ENCODE data around the gene GNAT1. TPM values are rescaled to one million over a fixed set of nuclear protein-coding genes. Genes with fewer than 3 reads are reported as not detected.

GNAT1 gene
- total RNA-seq, 1 experiment from 2014 or later: 0.22 TPM

DNA sequence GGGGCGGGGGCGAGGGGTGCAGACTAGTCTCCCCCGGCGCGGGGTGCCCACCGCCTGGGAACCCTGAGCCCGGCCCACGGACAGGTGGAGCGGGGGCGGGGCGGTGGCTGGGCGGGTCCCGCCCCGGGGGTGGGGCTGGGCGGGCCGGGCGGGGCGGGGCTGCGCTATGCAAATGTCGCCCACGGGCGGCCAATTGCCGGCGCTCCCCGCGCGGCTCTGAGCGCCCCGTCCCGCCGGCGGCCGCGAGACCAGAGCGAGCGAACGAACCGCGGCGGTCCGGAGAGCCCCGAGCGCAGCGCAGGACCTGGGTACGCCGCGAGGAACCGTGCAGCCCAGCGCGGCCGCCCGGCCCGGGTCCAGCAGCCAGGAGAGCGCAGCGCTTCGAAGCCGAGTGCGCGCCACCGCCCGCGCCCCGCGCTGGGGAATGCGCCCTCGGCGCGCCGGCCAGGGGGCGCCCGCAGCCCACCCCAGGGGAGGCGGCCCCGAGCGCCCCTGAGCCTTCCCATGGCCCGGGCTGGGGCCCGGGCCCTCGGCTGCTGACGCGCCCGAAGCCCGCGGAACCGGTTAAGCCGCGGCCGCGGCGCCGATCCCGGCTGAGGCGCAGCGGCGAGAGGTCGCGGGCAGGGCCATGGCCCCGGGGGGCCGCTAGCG is 36.4 kb upstream of the GNAT1 start, which contains the start of gene SEMA3F:
Gene SEMA3F (plus strand): TSS at position 485 of the 651 bp plus-strand sequence. CDS start 4,299 bp downstream, outside the sequence.
- peaks cover 37% of the 10 kb centered on the region for H3K4me1 ChIP-seq (ENCODE audit: insufficient read depth, low read length)
- H3K9me3 ChIP-seq (ENCODE audit: low read length): no peaks in the 10 kb centered on the region
- no peaks in the 10 kb centered on the region for H3K27me3 ChIP-seq (ENCODE audit: low read length)
- peaks cover 34% of the 10 kb centered on the region for H3K79me2 ChIP-seq (ENCODE audit: low read length)
- peak within 1 kb of the TSS; percentile 98 for H3K4me2 ChIP-seq (ENCODE audit: low read length)
- no peaks in the 10 kb centered on the region for H3K36me3 ChIP-seq (ENCODE audit: low read depth, low read length)
- peak within 1 kb of the TSS; percentile 62 for H2AFZ ChIP-seq (ENCODE audit: low read length)
- peak within 1 kb of the TSS; percentile 81 for H3K4me3 ChIP-seq (ENCODE audit: low read length)
- CTCF ChIA-PET: no interaction called here
- H3K9me2 ChIP-seq (replicated peaks; ENCODE audit: low read length): no peaks in the 10 kb centered on the region
- DNase-seq (peak; percentile 85), ATAC-seq (peak; percentile 71)
- BruUV-seq (replicated peaks): no TSS peak
- peak within 1 kb of the TSS; percentile 82 for H3K9ac ChIP-seq (ENCODE audit: low read length)
- intact Hi-C loops (cut with micrococcal nuclease): loop anchor here (1.0 to 5.0 kb wide), 3 partner anchors 34 to 72 kb away; no protein-coding TSS in a partner anchor
- H3K27ac ChIP-seq (ENCODE audit: low read length): no peak within 1 kb of the TSS
- POLR2A ChIA-PET (ENCODE audit: unreplicated experiment): no interaction called here
- no peak for TF ChIP-seq EZH2phosphoT487 (IDR thresholded peaks at IDR 0.05; ENCODE audit: borderline replicate concordance, low read length)
- no peak for TF ChIP-seq EZH2 (IDR thresholded peaks at IDR 0.05; ENCODE audit: low read length, unreplicated experiment)
- TF ChIP-seq, protein P1, sequence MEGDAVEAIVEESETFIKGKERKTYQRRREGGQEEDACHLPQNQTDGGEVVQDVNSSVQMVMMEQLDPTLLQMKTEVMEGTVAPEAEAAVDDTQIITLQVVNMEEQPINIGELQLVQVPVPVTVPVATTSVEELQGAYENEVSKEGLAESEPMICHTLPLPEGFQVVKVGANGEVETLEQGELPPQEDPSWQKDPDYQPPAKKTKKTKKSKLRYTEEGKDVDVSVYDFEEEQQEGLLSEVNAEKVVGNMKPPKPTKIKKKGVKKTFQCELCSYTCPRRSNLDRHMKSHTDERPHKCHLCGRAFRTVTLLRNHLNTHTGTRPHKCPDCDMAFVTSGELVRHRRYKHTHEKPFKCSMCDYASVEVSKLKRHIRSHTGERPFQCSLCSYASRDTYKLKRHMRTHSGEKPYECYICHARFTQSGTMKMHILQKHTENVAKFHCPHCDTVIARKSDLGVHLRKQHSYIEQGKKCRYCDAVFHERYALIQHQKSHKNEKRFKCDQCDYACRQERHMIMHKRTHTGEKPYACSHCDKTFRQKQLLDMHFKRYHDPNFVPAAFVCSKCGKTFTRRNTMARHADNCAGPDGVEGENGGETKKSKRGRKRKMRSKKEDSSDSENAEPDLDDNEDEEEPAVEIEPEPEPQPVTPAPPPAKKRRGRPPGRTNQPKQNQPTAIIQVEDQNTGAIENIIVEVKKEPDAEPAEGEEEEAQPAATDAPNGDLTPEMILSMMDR (conservative IDR thresholded peaks at IDR 0.05; ENCODE audit: low read depth, low read length): no peak
- H4K20me1 ChIP-seq (ENCODE audit: low read length): 0 out of 2 replicates have a peak, but pooled peaks cover 10% of the 10 kb centered on the region
- H3F3A ChIP-seq (ENCODE audit: low read length, unreplicated experiment): no peaks in the 10 kb centered on the region

DNA sequence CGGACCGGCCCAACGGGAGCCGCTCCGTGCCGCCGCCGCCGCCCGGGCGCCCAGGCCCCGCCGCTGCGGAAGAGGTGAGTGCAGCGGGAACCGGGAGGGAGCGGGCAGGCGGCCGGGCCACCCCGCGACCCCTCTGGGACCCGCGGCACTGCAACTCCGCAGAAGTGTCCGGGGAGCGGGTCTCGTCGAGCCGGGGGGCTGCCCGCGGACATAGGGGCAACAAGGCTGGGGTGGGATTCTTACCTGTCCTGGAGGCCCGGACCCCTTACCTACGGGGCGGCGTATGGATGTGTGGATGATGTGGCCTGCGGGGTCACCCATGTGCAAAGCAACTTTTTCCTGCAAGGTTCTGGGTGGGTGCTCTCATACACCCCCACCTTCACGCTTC is 35.9 kb upstream of the GNAT1 start:
- intact Hi-C loops (cut with micrococcal nuclease): loop anchor here (1.0 to 5.0 kb wide), 3 partner anchors 34 to 72 kb away; no protein-coding TSS in a partner anchor

More for the DNA sequence above, 35.9 kb upstream of the GNAT1 start:
- no peaks in the 10 kb centered on the region for H3K27me3 ChIP-seq (ENCODE audit: low read length)
- CTCF ChIA-PET: no interaction called here
- H3K4me2 ChIP-seq (ENCODE audit: low read length): peak overlapping the region; percentile 98
- H2AFZ ChIP-seq (ENCODE audit: low read length): no peak overlapping the region
- H3K9me2 ChIP-seq (replicated peaks; ENCODE audit: low read length): no peaks in the 10 kb centered on the region
- ATAC-seq: no peak
- H3K27ac ChIP-seq (ENCODE audit: low read length): no peak overlapping the region
- peaks cover 38% of the 10 kb centered on the region for H3K4me1 ChIP-seq (ENCODE audit: insufficient read depth, low read length)
- no peaks in the 10 kb centered on the region for H3K36me3 ChIP-seq (ENCODE audit: low read depth, low read length)
- TF ChIP-seq, protein P1 (conservative IDR thresholded peaks at IDR 0.05; ENCODE audit: low read depth, low read length): no peak
- no peak for TF ChIP-seq EZH2phosphoT487 (IDR thresholded peaks at IDR 0.05; ENCODE audit: borderline replicate concordance, low read length)
- TF ChIP-seq EZH2 (IDR thresholded peaks at IDR 0.05; ENCODE audit: low read length, unreplicated experiment): no peak
- DNase-seq: no peak
- H3K9ac ChIP-seq (ENCODE audit: low read length): peak overlapping the region; percentile 82
- H3K9me3 ChIP-seq (ENCODE audit: low read length): no peaks in the 10 kb centered on the region
- H3K79me2 ChIP-seq (ENCODE audit: low read length): peaks cover 34% of the 10 kb centered on the region
- H3K4me3 ChIP-seq (ENCODE audit: low read length): peak overlapping the region; percentile 81
- POLR2A ChIA-PET (ENCODE audit: unreplicated experiment): interaction anchor here (0.7 kb wide), 1 partner anchor 10 kb away, joined by 8 read pairs; no protein-coding TSS in a partner anchor
- no TSS peak for BruUV-seq (replicated peaks)
- no peaks in the 10 kb centered on the region for H3F3A ChIP-seq (ENCODE audit: low read length, unreplicated experiment)
- H4K20me1 ChIP-seq (ENCODE audit: low read length): 0 out of 2 replicates have a peak, but pooled peaks cover 10% of the 10 kb centered on the region
